GM19193 (cell line): Measurements from ENCODE around the gene CARMIL1.

Experiments
- POLR2A ChIP-seq: IDR thresholded peaks from 4 replicates; pipeline ENCODE4 v1.6.1; 2011; ENCODE audit not compliant: insufficient read depth, insufficient read length; ENCODE audit errors: extremely low read depth

CARMIL1 gene

GRCh38 chr6:25387483-25387882, 108.3 kb downstream of the CARMIL1 start:
- TF ChIP-seq POLR2A, result no peak

GRCh38 chr6:25387911-25388310, 108.7 kb downstream of the CARMIL1 start:
- TF ChIP-seq POLR2A, result no peak

DNA sequence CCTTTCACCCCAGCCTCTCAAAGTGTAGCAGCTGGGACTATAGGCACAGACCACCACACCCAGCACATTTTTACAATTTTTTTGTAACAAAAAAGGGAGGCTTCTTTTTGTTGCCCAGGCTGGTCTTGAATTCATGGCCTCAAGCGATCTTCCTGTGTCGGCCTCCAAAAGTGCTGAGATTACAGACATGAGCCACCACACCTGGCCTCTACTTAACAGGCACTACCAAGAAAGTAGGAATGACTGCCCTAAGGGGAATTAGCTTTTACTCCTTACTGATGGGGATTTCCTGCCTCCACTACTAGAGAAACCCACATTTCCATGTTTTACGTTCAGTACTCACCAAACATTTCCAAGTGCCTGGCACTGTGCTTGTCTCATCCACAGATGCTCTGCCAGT, 109.6 kb downstream of the CARMIL1 start:
- no peak for TF ChIP-seq POLR2A

DNA sequence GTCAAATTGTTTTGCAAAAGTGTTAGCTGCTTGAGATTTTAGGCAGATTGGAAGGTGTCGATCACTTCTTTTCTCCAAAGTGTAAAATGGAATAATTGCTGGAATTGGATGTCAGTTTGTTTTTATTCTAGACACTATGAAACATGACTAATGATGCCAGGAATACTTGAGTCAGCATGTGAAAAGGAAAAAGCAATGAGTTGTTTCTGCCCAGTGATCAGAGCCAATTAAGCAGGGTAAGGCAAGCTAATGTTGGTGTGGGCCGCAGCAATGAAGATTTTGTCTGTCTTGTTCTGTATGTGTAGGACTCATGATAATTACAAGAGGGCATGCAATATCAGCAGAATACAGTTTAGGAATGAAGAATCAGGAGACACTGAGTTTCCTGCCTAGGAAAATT, 110.3 kb downstream of the CARMIL1 start:
- no peak for TF ChIP-seq POLR2A

DNA sequence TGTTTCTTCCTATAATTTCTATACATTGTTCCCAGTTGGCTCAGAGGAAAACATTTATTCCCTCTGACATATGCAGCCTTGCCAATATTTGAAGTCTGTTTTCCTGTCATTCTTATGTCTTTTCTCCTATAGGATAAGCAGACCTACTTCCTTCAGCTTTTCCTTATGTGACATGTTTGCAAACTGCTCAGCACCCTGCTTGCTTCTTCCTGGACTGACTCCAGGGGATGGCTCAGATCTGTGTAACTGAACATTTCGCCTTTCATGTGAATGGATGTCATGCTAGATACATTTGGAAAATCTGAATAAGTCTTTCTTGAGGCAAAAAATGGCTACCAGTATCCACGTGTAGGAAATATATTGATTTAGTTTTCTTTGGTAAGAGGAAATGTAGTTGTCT, 113.2 kb downstream of the CARMIL1 start:
- TF ChIP-seq POLR2A, result no peak

GRCh38 chr6:25395731-25396130, 116.6 kb downstream of the CARMIL1 start:
- no peak for TF ChIP-seq POLR2A

DNA sequence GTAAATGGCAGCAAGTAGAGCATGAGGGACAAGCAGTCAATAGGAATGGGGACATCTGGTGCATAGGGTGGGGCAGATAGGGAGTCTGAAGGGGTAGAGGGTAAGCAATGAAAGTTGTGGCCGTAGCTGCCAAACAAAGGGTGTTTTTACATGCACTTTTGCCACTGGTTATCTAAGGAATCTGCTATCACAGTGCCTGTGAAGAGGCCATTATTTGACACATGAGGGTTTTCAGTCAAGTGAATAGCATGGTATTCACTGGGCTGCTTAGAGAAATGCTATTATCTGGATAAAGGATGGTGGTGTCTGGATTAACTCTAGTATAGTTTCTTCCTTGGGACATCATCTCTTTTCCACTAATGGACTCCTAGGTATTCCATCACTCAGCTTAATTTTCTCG, 118.2 kb downstream of the CARMIL1 start:
- no peak for TF ChIP-seq POLR2A

DNA sequence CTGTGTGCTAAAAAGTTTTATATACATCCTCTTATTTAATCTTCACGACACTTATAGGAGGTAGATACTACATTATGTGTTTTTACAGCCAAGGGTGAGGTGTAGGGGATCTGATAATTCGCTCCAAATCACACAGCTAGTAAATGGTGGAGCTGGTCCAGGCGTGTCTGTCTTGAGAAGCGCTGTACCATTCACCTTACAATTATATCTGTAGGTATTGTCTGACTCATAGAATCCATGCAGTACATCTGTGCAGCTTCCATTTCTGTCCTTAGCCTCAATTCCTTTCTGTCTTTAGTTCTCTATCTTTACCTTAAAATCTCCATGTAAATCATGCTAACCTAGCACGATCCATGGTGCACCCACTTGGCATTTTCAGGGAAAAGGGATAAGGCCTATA, 120.7 kb downstream of the CARMIL1 start:
- no peak for TF ChIP-seq POLR2A

GRCh38 chr6:25401711-25402110, 122.5 kb downstream of the CARMIL1 start:
- TF ChIP-seq POLR2A, result no peak

- no peak for TF ChIP-seq POLR2A
These were observed 123.0 kb downstream of the CARMIL1 start for GRCh38 chr6:25402125-25402524.

GRCh38 chr6:25403150-25403549, 124.0 kb downstream of the CARMIL1 start:
- no peak for TF ChIP-seq POLR2A

DNA sequence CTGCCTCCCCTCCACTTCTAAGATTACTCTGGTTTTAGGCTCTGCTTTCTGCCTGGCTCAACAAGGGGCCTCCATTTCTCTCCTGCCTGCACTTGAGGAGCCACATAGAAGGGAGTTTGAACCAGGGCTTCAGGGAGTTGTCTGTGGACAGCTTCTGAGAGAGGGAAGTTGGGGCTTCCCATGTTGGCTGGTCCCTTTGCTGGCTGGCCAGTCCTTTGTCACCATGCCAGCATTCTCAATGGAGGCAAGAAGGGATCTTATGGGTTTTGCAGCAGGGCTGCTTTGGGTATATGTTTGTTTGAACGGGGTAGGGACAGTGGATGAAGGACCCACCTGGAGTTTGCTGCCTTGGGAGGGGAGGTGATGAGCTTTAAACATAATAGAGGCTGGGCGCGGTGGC, 124.9 kb downstream of the CARMIL1 start:
- no peak for TF ChIP-seq POLR2A

GRCh38 chr6:25404693-25405169, 125.6 kb downstream of the CARMIL1 start:
- TF ChIP-seq POLR2A, result no peak

DNA sequence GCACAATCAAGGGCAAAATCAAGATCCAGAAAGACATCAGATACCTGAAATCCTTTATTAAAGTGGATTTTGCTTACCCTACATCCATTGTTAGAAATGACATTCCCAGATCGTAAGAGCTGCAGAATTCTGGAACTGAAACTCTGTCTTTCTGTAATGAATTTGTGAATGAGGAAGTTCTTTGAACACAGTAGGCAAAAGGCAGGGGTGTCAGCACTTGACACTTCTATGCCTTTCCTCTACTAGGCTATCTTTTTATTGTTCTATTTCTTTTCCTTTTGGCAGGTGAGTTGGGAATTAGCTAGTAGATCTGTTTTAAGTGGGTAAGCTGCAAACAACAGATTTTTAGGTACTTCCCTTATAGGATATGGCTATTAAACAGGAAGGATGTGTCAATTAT, 126.3 kb downstream of the CARMIL1 start:
- TF ChIP-seq POLR2A, result no peak

DNA sequence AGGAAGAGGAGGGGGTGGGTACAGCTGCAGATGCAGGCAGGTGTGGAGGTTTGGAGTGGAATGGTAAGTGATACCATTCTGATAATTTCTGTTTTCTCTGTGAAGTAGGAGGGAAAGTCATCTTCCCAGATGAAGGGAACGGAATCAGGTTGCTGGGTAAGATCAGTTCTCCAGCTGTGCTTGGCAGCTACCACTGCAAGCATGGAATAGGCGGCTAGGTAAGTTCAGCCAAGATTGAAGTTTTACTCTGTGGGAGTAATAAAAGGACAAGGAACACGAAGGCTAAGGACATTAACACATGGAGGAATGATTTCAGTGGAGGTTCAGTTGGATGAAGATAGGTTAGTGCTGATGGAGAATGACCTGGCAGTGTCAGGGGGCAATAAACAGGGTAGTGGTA, 128.3 kb downstream of the CARMIL1 start:
- TF ChIP-seq POLR2A, result no peak

DNA sequence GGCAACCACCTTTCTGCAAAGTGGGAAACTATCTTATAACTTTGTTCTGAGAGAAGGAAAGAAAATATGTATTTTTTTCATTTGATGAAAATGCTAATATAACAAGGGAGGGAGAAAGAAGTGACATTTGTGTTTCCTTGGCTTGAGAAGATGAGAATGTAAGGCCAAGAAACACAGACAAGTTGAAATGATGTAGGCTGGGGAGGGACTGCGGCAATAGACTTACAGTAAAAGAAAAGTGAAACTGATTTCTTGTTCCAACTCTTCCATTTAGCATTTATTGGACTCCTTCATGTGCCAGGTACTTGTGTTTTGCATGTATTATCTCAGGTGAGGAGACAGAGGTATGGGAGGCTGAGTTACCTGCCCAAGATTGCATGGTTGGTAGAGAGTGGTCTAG, 130.9 kb downstream of the CARMIL1 start:
- no peak for TF ChIP-seq POLR2A

- TF ChIP-seq POLR2A, result no peak
These were observed 132.3 kb downstream of the CARMIL1 start for GRCh38 chr6:25411316-25411950.
